ENCODE data around the gene CPT1C. TPM values are rescaled to one million over a fixed set of nuclear protein-coding genes. Genes with fewer than 3 reads are reported as not detected.

Gene CPT1C
- total and polyA plus RNA-seq, 2 of the 8 experiments (the other 6 are each of a cell fraction or from before 2014, with no cell fraction given) = 79.6 to 91.8 TPM

DNA sequence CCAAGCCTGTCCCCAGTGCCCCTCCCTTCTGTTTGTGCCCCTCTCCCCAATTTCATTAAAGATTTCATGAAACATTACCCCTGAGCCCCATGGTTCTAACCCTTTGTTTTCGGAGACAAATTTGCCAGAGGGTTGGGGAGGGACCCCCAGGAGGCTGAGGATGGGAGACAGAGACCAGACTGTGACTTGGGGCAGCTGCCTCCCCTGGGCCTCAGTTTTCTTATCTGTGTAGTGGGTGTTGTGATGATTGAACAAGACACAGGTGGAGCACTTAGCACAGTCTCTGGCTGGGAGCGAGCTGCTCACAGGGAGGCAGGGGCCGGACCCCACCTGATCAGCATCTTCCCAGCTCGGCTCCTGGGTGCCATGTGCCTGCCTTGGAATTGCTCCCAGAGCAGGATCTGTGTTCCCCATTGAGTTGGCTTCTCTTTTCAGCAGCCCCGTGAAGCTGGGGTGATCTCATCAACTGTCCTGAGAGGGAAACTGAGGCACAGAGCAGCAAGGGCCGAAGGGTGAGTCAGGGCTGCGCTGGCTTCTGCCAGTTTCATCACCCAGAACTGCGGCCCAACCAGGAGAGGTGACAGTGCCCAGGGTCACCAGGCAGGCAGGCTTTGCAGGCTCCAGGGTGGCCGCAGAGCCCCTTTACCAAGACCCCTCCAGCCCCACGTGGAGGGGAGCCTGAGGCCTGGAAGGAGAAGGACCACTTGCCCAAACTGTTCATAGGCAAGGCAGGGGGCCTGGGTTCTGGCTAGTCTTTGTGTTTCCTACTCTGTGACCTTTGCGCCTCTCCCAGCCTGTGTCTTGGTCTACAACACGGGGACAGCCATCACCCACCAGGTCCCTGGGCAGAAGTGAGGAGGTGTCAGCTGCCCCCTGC is 32.1 kb upstream of the CPT1C start (continued):
- TF ChIP-seq TAF7 (optimal IDR thresholded peaks at IDR 0.05; ENCODE audit: borderline replicate concordance, low read depth, low read length) = no peak

Data from H1 (cell line).